HG03354 (cell line): ENCODE data around the gene LRP1B.

Source experiments
- ATAC-seq: cut with Tn5 transposase; IDR thresholded peaks from one replicate; pipeline ENCODE4 v1.9.1; 2021; ENCODE audit warnings: mild to moderate bottlenecking; ENCODE audit not compliant: unreplicated experiment, poor library complexity, severe bottlenecking

LRP1B gene

DNA sequence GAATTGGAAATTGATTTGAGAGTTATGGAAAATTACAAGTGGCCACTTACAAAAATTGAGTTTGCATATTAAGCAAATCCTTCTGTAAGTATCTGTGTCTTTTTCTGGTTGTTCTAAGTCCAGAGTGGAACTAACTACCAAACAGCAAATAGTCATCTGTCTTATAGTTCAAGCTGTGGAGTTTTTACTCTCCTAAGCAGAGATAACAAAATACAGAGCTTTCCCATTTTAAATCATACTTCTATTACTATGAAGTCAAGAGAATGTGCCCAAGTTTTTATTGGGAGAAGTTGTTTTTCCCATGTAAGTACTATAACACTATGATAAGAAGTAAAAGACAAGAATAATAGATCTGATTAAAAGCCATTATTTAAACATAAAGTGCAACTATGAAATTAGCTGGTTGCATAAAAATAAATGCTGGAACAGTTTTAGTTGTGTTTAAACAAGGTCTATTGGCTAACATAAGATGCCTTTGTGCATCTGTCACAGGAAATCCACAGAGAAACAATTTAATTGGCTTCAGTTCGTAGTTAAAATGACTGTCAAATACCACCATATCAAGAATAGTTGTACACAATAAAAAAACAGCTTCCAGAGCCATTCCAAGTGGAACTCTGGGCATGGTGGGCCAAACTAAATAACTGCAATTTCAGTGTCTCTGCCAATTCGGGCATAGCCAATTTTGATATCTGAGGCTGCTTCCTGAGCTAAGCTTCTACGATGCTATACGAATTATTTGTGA, 1883.2 kb downstream of the LRP1B start:
- no peak for ATAC-seq

DNA sequence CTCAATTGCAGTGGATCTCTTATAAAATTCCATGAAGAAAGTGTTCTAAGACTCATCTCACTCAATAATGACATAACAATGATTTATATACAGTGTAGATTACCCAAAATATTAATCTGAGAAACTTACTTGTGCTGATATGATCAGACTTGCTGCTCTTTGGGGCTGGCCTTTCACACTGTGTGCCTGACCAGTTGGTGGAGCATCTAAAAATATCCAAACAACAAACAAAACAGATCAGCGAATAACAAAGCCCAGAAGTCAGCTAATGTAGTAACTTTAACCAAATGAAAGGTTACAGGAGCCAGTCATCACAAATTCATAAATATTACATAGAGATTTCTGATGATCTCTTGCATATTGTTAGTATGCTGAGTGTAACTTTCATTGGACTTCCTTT, 1883.9 kb downstream of the LRP1B start:
- ATAC-seq, result no peak

DNA sequence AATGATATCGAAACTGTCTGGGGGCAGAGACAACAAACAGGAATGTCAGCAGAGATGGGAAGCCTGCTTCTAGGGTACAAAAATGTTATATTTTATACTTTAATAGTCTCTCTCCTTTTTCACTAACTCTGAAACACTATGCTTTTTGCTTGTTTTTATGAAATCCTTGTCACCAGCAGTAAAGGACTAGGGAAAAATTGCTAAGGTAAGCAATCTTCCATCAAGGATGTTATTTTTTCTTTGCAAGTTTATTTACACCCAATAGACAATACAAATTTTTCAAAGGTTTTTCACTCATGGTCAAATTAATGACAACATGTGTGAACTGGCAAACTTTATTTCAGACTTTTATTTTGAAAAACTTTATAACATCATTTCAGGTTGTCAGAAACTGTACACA, 1884.8 kb downstream of the LRP1B start:
- ATAC-seq, result no peak

DNA sequence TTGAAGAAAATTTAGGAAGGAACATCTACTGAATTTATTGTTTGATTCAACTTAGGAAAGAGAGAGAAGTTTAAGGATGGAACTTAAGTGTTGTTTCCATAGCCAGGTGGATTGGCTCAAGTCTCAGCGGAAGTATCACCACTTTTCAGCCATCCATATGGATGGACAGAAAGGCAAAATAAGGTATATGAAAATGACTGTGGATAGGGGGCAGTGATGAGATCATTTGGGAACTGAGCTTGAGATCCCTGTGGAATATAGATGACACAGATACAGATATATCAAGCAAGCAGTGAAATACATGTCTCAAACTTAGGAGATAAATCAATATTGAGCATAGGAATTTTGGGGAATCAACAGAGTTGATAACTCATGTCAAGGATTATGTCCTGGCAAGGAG, 1887.9 kb downstream of the LRP1B start:
- ATAC-seq, result no peak

DNA sequence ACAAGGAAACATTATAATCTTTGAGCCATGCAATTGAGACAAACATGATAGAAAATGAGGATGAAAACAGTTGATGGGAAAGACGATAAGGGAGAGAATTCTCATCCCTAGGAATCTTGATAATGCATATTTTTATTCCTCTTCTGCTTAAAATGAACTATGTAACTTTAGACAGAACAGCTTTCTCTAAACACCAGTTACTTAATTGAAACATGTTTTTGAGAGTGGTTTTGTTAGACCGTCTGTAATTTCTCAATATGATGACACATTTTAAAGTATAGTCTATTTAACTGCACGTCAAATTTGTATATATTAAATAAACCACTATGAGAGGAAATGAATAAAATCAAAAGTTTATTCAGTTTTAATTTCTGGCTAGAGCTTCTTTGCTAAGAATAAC, 1896.7 kb downstream of the LRP1B start:
- ATAC-seq, result no peak

DNA sequence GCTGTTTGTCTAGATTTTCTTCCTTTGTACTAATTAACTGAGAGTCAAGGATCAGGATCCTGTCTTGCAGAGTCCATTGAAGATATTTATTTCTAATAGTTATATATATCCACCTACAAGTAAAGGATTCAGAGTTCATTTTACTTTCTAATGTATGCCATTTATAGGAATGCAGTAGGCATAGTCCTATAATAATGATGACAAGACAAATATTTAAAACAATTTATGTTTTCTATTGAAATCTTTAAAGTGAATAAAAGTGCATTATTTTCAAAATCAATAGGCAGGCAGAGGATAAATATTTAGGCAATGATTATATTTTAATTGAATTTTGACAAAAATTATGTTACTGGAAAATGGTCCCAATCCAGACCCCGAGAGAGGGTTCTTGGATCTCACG, 1919.9 kb downstream of the LRP1B start:
- ATAC-seq, result no peak

DNA sequence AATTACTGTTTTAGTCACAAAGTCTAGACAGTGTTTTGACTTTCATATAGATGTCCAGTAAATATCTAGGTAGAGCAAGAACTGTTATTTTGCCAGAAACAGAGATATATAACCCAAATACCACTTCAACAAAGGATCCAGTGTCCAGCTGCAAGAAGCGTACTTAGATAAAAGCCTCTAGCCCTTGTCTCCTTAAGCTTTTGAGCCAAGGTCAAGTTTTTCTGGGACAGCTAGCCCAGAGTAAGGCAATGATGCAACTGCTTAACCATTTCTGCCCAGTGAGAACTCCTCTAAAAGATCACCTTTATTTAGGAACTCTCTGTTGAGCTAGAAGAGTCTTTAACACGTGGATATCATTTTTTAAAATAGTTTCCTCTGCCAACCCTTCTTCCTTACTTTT, 1925.7 kb downstream of the LRP1B start:
- ATAC-seq, result no peak

DNA sequence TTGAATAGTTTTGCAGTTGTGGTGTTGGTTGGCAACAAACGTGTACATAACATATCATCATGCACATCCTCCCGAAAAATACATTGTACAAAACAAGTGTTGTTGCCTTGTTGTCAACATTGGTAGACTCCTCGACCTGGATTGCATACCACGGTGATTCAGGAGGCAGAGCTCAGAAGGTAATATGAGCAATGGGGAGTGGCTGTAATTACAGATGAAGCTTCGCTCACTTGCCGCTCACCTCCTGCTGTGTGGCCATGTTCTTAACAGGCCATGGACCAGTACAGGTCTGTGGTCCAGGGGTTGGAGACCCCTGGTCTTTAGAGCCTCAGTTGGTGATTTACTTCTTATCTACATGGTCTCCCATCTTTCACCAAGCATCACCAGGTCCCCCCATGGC, 1927.5 kb downstream of the LRP1B start:
- no peak for ATAC-seq

DNA sequence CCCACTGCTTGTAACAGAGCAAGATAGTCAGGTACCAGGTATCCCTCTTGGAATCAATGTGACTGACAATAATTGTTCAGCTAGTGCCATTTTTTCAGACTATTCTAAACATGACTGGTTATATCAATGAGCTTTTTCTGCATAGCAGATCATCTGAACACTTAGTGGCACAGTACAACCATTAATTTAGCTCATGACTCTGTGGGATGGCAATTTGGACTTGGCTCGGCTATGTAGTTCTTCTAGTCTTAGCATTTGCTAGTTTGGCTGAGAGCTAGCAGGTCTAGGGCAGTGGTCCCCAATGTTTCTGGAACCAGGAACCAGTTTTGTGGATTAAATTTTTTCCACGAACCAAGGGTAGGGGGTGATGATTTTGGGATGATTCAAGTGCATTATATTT, 1929.2 kb downstream of the LRP1B start:
- no peak for ATAC-seq

DNA sequence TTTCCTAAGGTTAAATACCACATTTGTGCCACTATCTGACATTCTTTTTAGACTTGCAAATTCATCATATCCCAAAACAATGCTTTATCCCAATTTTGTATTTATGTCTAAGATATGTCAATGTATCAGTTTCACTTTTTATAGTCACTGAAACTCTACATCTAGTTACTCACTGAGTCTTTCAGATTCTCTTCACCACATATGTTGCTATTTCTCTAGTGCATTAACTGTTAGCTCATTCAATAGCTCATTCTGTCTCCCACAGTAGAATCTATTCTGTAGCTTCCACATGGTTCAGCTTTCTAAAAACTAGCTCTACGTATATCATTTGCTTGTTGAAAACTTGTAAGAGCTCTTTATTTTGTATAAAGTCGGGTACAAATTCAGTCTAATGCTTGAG, 1930.1 kb downstream of the LRP1B start:
- no peak for ATAC-seq

DNA sequence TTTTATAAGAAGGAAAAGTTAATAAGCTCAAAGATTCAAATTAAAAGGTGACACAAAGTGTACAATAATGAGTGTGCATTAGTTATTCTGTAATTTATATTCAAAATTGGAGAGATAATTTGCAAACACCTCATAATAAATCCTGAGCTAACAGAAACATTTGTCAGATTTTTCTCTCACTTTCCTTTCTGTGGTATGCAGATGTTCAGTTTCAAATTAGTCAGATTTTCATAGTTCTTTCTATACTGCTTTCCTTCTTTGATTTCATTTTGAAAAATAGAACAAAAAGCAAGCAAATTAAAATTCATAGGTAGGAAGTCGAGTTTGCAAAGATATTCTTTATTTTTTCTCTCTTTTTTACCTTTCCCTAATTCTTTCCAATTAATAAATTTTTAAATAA, 1930.5 kb downstream of the LRP1B start:
- ATAC-seq, result no peak

DNA sequence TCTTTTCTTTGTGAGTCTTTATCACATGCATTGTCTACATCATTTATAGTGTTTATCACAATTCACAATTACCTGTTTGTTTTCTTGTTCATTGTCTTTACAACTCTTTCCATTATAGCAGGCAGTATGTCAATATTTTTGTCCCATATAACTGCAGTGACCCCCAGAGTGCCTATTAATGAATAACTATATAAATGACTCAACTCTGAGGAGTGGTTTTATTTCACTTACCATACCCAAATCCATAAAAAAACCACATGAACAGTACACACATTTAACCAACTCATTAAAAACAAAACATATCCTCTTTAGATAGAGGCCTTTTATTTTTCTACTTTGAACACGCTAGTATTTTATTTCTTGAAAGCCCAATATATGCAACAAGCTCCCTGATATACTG, 1931.5 kb downstream of the LRP1B start:
- no peak for ATAC-seq

DNA sequence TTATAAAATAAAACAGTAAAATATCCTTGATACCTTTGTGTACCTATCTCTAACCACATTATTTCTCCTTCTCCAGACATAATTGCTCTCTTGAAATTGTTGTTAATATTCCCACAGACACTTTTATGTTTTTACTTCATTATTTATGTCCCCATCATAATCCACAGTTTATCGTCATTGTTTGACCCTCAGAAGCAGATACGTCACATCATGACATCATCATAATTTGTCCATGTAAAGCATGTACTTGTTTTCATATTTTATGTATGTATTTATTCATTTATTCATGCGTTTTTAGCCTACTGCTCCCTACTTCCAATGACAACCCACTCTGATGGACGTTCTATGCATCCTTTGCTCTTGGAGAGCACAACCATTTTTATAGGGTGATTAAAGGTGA, 1943.7 kb downstream of the LRP1B start:
- no peak for ATAC-seq

DNA sequence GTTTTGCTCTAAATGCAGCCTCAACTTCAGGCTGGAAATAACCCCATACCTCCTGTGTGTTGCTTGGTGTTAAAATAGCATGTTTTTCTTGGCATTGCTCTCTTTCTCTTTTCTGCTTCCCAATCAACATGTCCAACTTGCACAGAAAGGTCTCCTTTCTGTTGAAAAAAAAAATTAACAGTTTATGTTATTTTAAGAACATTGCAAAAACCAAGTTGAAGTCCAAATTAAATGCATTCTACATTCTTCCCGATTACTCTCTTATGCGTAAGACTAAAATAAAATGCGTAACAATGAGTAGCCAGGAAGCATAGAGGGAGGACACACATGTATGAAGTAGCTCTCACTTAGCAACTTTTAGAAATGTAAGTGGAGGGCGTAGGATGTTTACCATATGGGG, 1944.5 kb downstream of the LRP1B start:
- no peak for ATAC-seq

DNA sequence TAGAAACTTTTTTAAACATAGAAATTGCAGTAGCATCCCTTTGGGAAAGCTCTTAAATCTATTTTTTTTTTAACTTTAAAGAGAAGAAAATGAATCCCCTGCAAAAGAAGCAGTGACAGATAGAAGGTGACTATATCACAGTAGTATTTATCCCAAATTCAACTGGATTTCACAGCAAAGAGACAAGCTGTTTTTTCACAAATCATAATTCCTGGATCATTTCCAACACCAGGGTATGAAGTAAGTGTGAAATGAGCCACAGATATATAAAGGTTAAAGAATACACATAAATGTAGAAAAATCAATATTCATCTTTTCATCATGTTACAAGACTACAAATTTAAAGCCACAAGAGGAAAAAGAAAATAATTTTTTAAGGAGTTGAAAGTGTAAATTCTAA, 1945.7 kb downstream of the LRP1B start:
- no peak for ATAC-seq

DNA sequence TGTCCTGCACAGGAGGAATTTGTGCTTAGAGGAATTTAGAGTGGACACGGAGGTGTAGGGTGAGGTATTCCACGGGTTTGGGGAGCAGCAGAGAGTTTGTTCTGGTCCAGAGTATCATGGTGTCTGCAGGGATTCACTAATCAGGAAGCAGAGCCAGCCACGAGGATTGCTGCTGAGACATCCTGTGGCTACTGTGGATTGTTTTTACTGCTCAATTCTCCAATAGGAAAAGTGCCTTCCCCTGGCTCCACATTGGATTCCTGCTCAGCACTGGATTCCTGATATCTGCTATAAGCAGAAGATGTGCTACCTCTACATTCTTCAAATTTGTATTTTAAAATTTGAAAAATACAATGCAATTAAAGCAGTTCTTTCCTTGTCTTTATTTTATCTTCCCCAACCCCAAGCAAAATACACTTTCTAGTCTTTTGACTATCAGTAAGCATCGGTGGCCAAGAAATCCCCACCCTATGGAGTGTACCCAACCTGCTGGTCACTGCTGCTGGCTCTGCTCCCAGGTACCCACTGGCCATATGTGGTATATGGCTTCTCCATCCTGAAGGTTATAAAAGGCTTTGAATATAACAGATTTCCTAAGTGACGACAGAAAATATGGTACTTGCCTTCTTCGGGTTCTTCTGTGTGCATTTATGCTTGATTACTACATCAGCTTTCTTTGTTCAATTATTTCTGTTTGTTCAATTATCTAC, 1947.6 kb downstream of the LRP1B start:
- ATAC-seq, result no peak
